Nephron progenitor cell (in vitro differentiated cells): Measurements from ENCODE around the gene CHRDL2.

Source experiments
- DNase-seq: peaks from one replicate; pipeline ENCODE4 v3.0.0; 2021
- H3K27ac Mint-ChIP-seq: 2 replicates; pipeline ENCODE4 v1.8.0; 2021; ENCODE audit warnings: mild to moderate bottlenecking, moderate library complexity, mixed read lengths
- H3K27me3 Mint-ChIP-seq: 2 replicates; pipeline ENCODE4 v1.8.0; 2021; ENCODE audit warnings: mild to moderate bottlenecking, low read depth, mixed read lengths; ENCODE audit not compliant: poor library complexity
- H3K36me3 Mint-ChIP-seq: 2 replicates; pipeline ENCODE4 v1.8.0; 2021; ENCODE audit warnings: low read depth, mixed read lengths
- H3K4me1 Mint-ChIP-seq: 2 replicates; pipeline ENCODE4 v1.8.0; 2021; ENCODE audit warnings: mixed read lengths
- H3K4me3 Mint-ChIP-seq: 2 replicates; pipeline ENCODE4 v1.8.0; 2021; ENCODE audit warnings: mild to moderate bottlenecking, moderate library complexity, mixed read lengths
- H3K9me3 Mint-ChIP-seq: 2 replicates; pipeline ENCODE4 v1.8.0; 2021; ENCODE audit warnings: mild to moderate bottlenecking, moderate library complexity, mixed read lengths
- TF ChIP-seq, protein P1 (sequence below): fragments of 200-600 bp; sonication (generic); IDR thresholded peaks from 2 replicates; pipeline ENCODE4 v1.5.0; 2021; ENCODE audit warnings: antibody characterized with exemption

The CHRDL2 gene

DNA sequence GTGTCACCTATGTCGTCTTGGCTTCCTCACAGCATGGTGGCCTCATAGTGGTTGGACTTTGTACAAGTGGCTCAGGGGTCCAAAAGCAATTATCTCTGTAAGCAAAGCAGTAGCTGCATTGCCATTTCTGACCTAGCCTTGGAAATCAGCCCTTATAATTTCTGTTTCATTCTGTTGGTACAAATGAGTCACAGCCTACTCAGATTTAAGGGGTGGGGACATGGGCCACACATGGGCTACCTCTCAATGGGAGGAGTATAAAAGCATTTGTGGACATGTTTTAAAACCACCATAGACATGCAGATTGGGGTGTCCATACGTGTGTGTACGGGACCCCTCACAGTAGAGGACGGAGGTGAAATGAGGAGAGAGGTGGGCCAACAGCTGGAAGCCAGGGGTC, 41.6 kb downstream of the CHRDL2 start:
- no peaks in the 10 kb centered on the region for H3K9me3 Mint-ChIP-seq
- DNase-seq: no peak
- H3K36me3 Mint-ChIP-seq: no peaks in the 10 kb centered on the region
- no peak overlapping the region for H3K4me3 Mint-ChIP-seq
- TF ChIP-seq, protein P1, sequence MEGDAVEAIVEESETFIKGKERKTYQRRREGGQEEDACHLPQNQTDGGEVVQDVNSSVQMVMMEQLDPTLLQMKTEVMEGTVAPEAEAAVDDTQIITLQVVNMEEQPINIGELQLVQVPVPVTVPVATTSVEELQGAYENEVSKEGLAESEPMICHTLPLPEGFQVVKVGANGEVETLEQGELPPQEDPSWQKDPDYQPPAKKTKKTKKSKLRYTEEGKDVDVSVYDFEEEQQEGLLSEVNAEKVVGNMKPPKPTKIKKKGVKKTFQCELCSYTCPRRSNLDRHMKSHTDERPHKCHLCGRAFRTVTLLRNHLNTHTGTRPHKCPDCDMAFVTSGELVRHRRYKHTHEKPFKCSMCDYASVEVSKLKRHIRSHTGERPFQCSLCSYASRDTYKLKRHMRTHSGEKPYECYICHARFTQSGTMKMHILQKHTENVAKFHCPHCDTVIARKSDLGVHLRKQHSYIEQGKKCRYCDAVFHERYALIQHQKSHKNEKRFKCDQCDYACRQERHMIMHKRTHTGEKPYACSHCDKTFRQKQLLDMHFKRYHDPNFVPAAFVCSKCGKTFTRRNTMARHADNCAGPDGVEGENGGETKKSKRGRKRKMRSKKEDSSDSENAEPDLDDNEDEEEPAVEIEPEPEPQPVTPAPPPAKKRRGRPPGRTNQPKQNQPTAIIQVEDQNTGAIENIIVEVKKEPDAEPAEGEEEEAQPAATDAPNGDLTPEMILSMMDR: no peak
- H3K27me3 Mint-ChIP-seq: peaks cover 23% of the 10 kb centered on the region
- peaks cover 5% of the 10 kb centered on the region for H3K4me1 Mint-ChIP-seq
- no peak overlapping the region for H3K27ac Mint-ChIP-seq

DNA sequence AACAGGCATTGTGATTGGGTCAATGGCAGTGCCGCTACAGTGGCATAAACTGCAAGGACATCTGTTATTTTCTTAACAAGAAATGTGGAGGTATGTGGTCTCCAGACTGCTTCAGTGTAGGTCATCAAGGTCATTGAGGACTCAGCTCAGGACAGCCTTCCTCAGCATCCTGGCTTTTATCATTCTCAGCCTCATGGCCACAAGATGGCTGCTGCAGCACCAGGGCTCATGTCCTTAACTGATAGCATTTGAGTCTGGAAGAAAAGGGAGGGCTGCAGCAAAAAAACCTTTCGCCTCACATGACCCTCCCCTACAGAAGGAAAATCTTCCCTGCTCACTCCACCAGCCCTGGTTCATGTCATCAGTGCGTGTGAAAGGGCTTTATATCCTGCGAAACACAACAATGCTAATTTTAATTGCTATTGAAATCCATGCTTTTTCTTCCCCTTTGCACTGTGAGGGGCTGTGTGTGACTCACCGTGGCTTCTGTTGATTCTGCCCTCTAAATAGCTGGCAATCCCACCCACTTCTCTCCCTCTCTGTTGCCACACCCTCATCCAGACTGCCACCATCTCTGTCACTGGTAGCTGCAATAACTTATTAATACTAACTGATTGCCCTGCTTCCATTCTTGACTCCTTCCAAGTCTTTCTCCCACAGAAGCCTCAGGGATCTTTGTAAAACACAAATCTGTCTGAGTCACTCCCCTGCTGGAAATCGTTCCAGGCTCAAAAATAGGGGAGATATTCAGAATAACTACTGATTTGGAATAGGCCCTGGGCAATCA, 43.8 kb downstream of the CHRDL2 start:
- no peak for DNase-seq
- no peaks in the 10 kb centered on the region for H3K4me1 Mint-ChIP-seq
- no peak overlapping the region for H3K4me3 Mint-ChIP-seq
- TF ChIP-seq, protein P1: no peak
- H3K9me3 Mint-ChIP-seq: no peaks in the 10 kb centered on the region
- peaks cover 16% of the 10 kb centered on the region for H3K27me3 Mint-ChIP-seq
- no peaks in the 10 kb centered on the region for H3K36me3 Mint-ChIP-seq
- no peak overlapping the region for H3K27ac Mint-ChIP-seq

DNA sequence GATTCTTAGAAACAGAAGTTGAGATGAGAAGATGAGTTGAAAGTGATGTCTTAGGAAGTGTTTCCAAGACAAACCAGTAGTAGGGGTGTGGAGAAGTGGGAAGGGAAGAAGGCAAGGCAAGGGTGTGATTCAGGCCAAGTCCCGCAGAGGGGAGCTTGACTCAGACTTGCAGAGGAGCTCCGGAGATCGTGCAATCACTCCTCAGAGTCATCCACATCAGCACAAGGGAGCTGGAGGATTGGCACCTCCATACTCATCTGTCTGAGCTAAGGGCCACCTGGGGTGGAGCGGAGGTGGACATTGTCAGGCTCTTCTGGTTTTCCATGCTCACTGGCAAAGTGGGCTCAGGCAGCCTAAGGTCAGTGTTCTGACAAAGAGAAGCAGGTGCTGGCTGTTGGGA, 44.4 kb downstream of the CHRDL2 start:
- Mint-ChIP-seq H3K4me3 (no peak overlapping the region), H3K27me3 (peaks cover 21% of the 10 kb centered on the region), H3K27ac (peak overlapping the region; percentile 2), H3K4me1 (no peaks in the 10 kb centered on the region), H3K36me3 (no peaks in the 10 kb centered on the region), H3K9me3 (no peaks in the 10 kb centered on the region)
- TF ChIP-seq, protein P1: no peak
- DNase-seq: no peak

DNA sequence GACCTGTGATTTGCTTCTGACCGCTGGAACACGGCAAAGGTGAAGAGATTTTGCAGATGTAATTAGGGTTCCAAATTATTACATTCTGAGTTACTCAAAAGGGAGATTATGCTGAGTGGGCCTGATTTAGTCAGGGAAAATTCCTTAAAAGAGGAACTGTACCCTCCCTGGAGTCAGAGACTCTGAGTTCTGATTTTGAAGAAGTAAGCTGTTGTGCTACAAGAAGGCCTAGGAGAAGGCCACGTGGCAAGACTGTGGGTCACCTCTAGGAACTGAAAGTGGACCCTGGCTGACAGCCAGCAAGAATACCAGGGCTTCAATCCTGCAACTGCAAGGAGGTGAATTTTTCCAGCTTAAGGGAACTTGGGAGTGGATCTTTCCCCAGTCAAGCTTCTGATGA, 45.3 kb downstream of the CHRDL2 start:
- Mint-ChIP-seq H3K27me3 (peaks cover 23% of the 10 kb centered on the region), H3K4me3 (no peak overlapping the region), H3K27ac (no peak overlapping the region), H3K4me1 (no peaks in the 10 kb centered on the region), H3K36me3 (no peaks in the 10 kb centered on the region), H3K9me3 (no peaks in the 10 kb centered on the region)
- DNase-seq: no peak
- TF ChIP-seq, protein P1: no peak

DNA sequence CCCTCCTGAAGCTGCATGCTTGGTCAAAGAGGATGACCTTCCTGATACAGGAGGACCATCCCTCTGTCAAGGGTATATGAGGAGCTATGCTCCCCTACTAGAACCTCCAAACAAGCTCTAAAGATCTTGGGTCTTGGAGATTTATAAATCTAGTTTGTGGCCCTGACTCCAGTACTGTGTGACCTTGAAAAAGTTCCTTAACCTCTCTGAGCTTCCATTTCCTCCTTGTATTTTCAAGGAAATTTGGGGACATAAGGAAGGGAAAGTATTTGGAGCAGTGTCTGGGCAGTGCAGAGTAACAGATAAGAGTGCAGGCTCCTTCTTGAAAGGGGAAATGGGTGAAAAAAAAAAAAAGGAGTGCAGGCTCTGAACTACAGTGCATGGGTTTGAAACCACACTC, 45.9 kb downstream of the CHRDL2 start:
- no peaks in the 10 kb centered on the region for H3K4me1 Mint-ChIP-seq

More for the DNA sequence above, 45.9 kb downstream of the CHRDL2 start:
- Mint-ChIP-seq H3K27me3 (peaks cover 23% of the 10 kb centered on the region), H3K4me3 (no peak overlapping the region), H3K9me3 (no peaks in the 10 kb centered on the region), H3K36me3 (no peaks in the 10 kb centered on the region), H3K27ac (no peak overlapping the region)
- no peak for DNase-seq
- TF ChIP-seq, protein P1: no peak
